ENCODE measurements around the gene WWP2.

The WWP2 gene

DNA sequence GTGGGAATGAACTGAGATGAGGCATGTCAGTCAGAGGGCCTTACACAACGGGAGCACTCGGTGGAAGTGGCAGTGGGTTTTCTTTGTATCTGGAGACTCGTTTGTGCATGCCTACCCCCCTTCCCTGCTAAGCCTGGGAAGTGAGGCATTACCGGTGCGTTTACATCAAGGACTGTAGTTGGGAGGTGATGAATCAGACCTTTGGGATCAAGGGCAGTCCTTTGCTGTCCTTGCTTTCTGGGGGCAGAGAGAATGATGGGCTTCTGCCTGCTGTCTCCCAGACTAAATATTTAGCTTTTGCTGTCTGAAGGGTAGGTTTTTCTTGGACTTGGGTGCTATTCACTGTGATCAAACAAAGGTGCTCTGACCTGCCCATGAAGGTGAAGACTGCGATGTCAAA, 83.0 kb downstream of the WWP2 start:
- TF ChIP-seq YY1 (IDR thresholded peaks at IDR 0.05; ENCODE audit: low read depth) (no peak), CEBPB (IDR thresholded peaks at IDR 0.05) (no peak), RAD21 (IDR thresholded peaks at IDR 0.05; ENCODE audit: low read depth) (no peak), NFIC (IDR thresholded peaks at IDR 0.05) (no peak), TAF1 (IDR thresholded peaks at IDR 0.05; ENCODE audit: low read depth) (no peak), FOXM1 (IDR thresholded peaks at IDR 0.05; ENCODE audit: borderline replicate concordance, low read depth) (no peak), EGR1 (IDR thresholded peaks at IDR 0.05) (no peak), EP300 (IDR thresholded peaks at IDR 0.05; ENCODE audit: borderline replicate concordance) (no peak), TCF12 (IDR thresholded peaks at IDR 0.05; ENCODE audit: low read depth) (no peak), ZBTB7A (IDR thresholded peaks at IDR 0.05; ENCODE audit: low read depth) (no peak), CREB1 (IDR thresholded peaks at IDR 0.05; ENCODE audit: low read depth) (no peak), TEAD4 (IDR thresholded peaks at IDR 0.05) (no peak)
- TF ChIP-seq, protein P1, sequence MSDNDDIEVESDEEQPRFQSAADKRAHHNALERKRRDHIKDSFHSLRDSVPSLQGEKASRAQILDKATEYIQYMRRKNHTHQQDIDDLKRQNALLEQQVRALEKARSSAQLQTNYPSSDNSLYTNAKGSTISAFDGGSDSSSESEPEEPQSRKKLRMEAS (IDR thresholded peaks at IDR 0.05): no peak
- TF ChIP-seq, protein P2, sequence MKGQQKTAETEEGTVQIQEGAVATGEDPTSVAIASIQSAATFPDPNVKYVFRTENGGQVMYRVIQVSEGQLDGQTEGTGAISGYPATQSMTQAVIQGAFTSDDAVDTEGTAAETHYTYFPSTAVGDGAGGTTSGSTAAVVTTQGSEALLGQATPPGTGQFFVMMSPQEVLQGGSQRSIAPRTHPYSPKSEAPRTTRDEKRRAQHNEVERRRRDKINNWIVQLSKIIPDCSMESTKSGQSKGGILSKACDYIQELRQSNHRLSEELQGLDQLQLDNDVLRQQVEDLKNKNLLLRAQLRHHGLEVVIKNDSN (IDR thresholded peaks at IDR 0.05): no peak

DNA sequence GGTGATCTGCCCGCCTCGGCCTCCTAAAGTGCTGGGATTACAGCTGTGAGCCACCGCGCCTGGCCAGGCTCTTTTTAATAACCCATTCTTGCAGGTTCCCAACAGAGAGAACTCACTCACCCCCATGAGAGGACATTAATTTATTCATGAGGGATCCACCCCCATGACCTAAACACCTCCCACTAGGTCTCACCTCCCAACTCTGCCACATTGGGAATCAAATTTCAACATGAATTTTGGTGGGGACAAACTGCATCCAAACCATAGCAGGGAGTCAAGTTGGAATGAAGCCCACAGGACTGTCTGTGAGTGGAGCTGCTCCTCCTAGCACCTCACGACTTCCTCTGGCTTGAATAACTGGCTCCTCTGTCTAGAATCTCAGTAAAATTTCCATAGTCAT, 85.5 kb downstream of the WWP2 start:
- TF ChIP-seq, protein P1 (IDR thresholded peaks at IDR 0.05): no peak
- TF ChIP-seq TEAD4 (IDR thresholded peaks at IDR 0.05) (no peak), FOXM1 (IDR thresholded peaks at IDR 0.05; ENCODE audit: borderline replicate concordance, low read depth) (no peak), ZBTB7A (IDR thresholded peaks at IDR 0.05; ENCODE audit: low read depth) (no peak), TCF12 (IDR thresholded peaks at IDR 0.05; ENCODE audit: low read depth) (no peak), NFIC (IDR thresholded peaks at IDR 0.05) (no peak), TAF1 (IDR thresholded peaks at IDR 0.05; ENCODE audit: low read depth) (no peak), YY1 (IDR thresholded peaks at IDR 0.05; ENCODE audit: low read depth) (no peak)
- TF ChIP-seq, protein P3, sequence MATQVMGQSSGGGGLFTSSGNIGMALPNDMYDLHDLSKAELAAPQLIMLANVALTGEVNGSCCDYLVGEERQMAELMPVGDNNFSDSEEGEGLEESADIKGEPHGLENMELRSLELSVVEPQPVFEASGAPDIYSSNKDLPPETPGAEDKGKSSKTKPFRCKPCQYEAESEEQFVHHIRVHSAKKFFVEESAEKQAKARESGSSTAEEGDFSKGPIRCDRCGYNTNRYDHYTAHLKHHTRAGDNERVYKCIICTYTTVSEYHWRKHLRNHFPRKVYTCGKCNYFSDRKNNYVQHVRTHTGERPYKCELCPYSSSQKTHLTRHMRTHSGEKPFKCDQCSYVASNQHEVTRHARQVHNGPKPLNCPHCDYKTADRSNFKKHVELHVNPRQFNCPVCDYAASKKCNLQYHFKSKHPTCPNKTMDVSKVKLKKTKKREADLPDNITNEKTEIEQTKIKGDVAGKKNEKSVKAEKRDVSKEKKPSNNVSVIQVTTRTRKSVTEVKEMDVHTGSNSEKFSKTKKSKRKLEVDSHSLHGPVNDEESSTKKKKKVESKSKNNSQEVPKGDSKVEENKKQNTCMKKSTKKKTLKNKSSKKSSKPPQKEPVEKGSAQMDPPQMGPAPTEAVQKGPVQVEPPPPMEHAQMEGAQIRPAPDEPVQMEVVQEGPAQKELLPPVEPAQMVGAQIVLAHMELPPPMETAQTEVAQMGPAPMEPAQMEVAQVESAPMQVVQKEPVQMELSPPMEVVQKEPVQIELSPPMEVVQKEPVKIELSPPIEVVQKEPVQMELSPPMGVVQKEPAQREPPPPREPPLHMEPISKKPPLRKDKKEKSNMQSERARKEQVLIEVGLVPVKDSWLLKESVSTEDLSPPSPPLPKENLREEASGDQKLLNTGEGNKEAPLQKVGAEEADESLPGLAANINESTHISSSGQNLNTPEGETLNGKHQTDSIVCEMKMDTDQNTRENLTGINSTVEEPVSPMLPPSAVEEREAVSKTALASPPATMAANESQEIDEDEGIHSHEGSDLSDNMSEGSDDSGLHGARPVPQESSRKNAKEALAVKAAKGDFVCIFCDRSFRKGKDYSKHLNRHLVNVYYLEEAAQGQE (IDR thresholded peaks at IDR 0.05; ENCODE audit: low read depth): no peak

DNA sequence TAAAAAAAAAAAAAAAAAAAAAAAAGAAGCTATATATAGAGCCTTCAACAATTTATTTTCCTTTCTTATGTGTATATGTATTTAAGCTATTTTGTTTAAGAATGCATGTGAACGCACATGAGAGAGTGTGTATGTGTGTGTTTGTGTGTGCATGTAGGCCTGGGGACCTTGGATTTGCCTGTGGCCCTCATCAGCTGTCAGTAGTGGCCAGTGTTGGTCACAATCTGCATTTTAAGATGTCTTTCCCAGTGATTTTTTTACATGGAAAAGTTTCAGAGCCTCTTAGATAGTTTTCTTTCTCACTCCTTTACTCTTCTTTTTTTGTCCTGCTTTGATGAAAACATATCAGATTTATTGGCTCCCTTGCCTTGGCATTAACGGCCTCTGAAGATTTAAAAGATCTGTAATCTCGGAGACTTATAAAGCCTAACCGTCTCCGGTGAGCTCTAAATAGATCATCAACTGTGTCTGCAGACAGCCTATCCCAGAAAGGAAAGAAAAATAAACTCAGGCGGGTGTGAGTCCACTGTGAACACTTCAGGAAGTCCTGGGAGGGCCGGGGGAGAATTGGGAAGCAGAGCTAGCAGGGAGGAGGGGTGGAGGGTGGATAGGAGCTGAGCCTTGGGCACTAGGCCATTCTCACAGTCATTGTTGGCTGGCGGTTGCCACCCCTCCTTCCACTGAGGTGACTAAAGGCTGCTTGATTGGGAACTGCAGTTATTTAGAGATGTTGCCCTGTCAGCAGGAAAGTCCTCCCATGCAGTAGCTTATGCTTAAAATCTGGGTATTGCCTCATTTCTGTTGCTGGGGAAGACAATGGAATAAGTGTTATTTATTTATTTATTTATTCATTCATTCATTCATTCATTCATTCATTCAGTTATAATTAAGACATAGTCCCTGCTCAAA, 86.8 kb downstream of the WWP2 start:
- TF ChIP-seq, protein P1 (IDR thresholded peaks at IDR 0.05): no peak
- no peak for TF ChIP-seq ZBTB7A (IDR thresholded peaks at IDR 0.05; ENCODE audit: low read depth)
- no peak for TF ChIP-seq CEBPB (IDR thresholded peaks at IDR 0.05)
- no peak for TF ChIP-seq YY1 (IDR thresholded peaks at IDR 0.05; ENCODE audit: low read depth)
- TF ChIP-seq EGR1 (IDR thresholded peaks at IDR 0.05): no peak
- no peak for TF ChIP-seq TCF12 (IDR thresholded peaks at IDR 0.05; ENCODE audit: low read depth)
- TF ChIP-seq, protein P3 (IDR thresholded peaks at IDR 0.05; ENCODE audit: low read depth): no peak
- TF ChIP-seq FOXM1 (IDR thresholded peaks at IDR 0.05; ENCODE audit: borderline replicate concordance, low read depth): no peak
- no peak for TF ChIP-seq NFIC (IDR thresholded peaks at IDR 0.05)
- TF ChIP-seq TAF1 (IDR thresholded peaks at IDR 0.05; ENCODE audit: low read depth): no peak
- no peak for TF ChIP-seq RAD21 (IDR thresholded peaks at IDR 0.05; ENCODE audit: low read depth)
- TF ChIP-seq, protein P2 (IDR thresholded peaks at IDR 0.05): no peak
- no peak for TF ChIP-seq CREB1 (IDR thresholded peaks at IDR 0.05; ENCODE audit: low read depth)
- TF ChIP-seq TEAD4 (IDR thresholded peaks at IDR 0.05): no peak
- TF ChIP-seq EP300 (IDR thresholded peaks at IDR 0.05; ENCODE audit: borderline replicate concordance): no peak

DNA sequence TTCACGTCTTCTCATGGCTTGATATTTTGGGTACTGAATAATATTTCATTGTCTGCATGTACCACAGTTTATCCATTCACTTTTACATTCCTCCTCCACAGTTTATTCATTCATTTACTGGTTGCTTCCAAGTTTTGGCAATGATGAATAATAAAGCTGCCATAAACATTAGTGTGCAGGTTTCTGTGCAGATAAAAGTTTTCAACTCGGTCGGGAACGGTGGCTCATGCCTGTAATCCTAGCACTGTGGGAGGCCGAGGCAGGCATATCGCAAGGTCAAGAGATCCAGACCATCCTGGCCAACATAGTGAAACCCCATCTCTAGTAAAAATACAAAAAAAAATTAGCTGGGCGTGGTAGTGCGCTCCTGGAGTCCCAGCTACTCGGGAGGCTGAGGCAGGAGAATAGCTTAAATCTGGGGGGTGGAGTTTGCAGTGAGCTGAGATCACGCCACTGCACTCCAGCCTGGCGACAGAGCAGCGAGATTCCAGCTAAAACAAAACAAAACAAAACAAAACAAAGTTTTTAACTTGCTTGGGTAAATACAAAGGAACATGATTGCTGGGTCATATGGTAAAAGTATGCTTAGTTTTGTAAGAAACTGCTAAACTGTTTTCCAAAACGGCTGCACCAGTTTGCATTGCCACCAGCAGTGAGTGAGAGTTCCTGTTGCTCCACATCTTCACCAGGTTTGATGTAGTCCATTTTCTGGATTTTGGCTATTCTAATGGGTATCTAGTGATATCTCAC, 89.5 kb downstream of the WWP2 start:
- TF ChIP-seq, protein P3 (IDR thresholded peaks at IDR 0.05; ENCODE audit: low read depth): no peak
- no peak for TF ChIP-seq RAD21 (IDR thresholded peaks at IDR 0.05; ENCODE audit: low read depth)
- TF ChIP-seq, protein P1 (IDR thresholded peaks at IDR 0.05): no peak
- no peak for TF ChIP-seq CREB1 (IDR thresholded peaks at IDR 0.05; ENCODE audit: low read depth)
- TF ChIP-seq TCF12 (IDR thresholded peaks at IDR 0.05; ENCODE audit: low read depth): no peak
- no peak for TF ChIP-seq NFIC (IDR thresholded peaks at IDR 0.05)
- no peak for TF ChIP-seq TEAD4 (IDR thresholded peaks at IDR 0.05)
- no peak for TF ChIP-seq TAF1 (IDR thresholded peaks at IDR 0.05; ENCODE audit: low read depth)
- no peak for TF ChIP-seq FOXM1 (IDR thresholded peaks at IDR 0.05; ENCODE audit: borderline replicate concordance, low read depth)
- TF ChIP-seq, protein P2 (IDR thresholded peaks at IDR 0.05): no peak
- no peak for TF ChIP-seq EGR1 (IDR thresholded peaks at IDR 0.05)
- no peak for TF ChIP-seq ZBTB7A (IDR thresholded peaks at IDR 0.05; ENCODE audit: low read depth)
- no peak for TF ChIP-seq EP300 (IDR thresholded peaks at IDR 0.05; ENCODE audit: borderline replicate concordance)
- no peak for TF ChIP-seq YY1 (IDR thresholded peaks at IDR 0.05; ENCODE audit: low read depth)
- TF ChIP-seq CEBPB (IDR thresholded peaks at IDR 0.05): no peak
